Suprapubic skin (tissue), 4 donors: ENCODE data around the gene S100A5.

Experiments
- CTCF ChIP-seq, 2 donors: fragments of 200-600 bp in 1 of 2; fragments of 450-650 bp in 1 of 2; sonication (generic) in 1 of 2; IDR thresholded peaks; one replicate each; pipeline ENCODE4 v1.5.1; 2016 to 2019; ENCODE audit warnings: antibody characterized with exemption in 2 of 2, mild to moderate bottlenecking in 1 of 2, moderate library complexity in 1 of 2
- EP300 ChIP-seq: sonication (generic); formaldehyde crosslinking; IDR thresholded peaks from one replicate; pipeline ENCODE4 v1.6.1; 2017; ENCODE audit warnings: antibody characterized with exemption
- POLR2A ChIP-seq, 2 donors: fragments of 450-650 bp; IDR thresholded peaks; one replicate each; pipeline ENCODE4 v1.6.1; 2017; ENCODE audit warnings: antibody characterized with exemption in 2 of 2, mild to moderate bottlenecking in 2 of 2, moderate library complexity in 2 of 2
- POLR2AphosphoS5 ChIP-seq, 3 donors: sonication (generic); formaldehyde crosslinking; IDR thresholded peaks; one replicate each; pipeline ENCODE4 v1.6.1; 2017; ENCODE audit warnings: antibody characterized with exemption in 3 of 3

DNA sequence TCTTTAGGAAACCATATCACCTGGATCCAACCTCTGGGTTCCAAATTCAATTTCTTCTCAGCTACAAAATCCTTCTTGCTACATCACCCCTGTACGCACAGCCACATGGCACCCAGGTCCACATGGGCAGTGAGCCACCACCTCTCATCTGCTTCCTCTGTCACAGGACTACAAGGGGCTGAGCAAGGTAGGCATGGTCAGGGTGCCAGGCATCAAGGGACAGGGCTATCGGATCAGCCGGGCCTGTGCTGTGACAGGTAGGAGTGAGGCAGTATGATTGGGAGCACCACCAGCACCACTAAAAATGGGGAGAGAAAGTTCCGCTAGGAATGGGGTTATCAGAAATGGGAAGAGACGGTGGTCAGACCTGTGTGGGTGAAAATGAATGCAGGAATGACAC lies 34.3 kb downstream of the S100A5 start:
- TF ChIP-seq CTCF (IDR thresholded peaks at IDR 0.05) = no peak
- TF ChIP-seq POLR2AphosphoS5 (IDR thresholded peaks at IDR 0.05) = no peak
- TF ChIP-seq POLR2A (IDR thresholded peaks at IDR 0.05) = no peak
- TF ChIP-seq EP300 = no peak
